ES-I3 (cell line): Measurements from ENCODE around the gene BDH1.

Experiments used
- H3K36me3 ChIP-seq: 2 replicates; pipeline ENCODE4 v1.6.1; 2013; ENCODE audit warnings: mild to moderate bottlenecking, low read length, control low read depth, moderate library complexity; ENCODE audit not compliant: insufficient read depth
- H3K4me1 ChIP-seq: 2 replicates; pipeline ENCODE4 v1.6.1; 2013; ENCODE audit warnings: mild to moderate bottlenecking, control low read depth, low read length; ENCODE audit not compliant: insufficient read depth
- H3K9ac ChIP-seq: 2 replicates; pipeline ENCODE4 v1.6.1; 2013; ENCODE audit warnings: low read depth, mild to moderate bottlenecking, low read length, moderate library complexity
- H3K9me3 ChIP-seq: 2 replicates; pipeline ENCODE4 v1.6.1; 2013; ENCODE audit warnings: mild to moderate bottlenecking, low read length, moderate library complexity; ENCODE audit not compliant: control insufficient read depth, insufficient read depth

BDH1 gene

GRCh38 chr3:197513953-197514785 lies 41.6 kb downstream of the BDH1 start:
- H3K9ac ChIP-seq: no peak overlapping the region
- H3K36me3 ChIP-seq: no peaks in the 10 kb centered on the region
- H3K9me3 ChIP-seq: no peaks in the 10 kb centered on the region
- H3K4me1 ChIP-seq: peaks cover 10% of the 10 kb centered on the region; the same call in 1 of the 2 replicates

- no peaks in the 10 kb centered on the region for H3K9me3 ChIP-seq
- no peaks in the 10 kb centered on the region for H3K36me3 ChIP-seq
- peaks cover 10% of the 10 kb centered on the region; the same call in 1 of the 2 replicates for H3K4me1 ChIP-seq
- H3K9ac ChIP-seq: no peak overlapping the region
Measured at GRCh38 chr3:197512691-197513571, 42.8 kb downstream of the BDH1 start.

GRCh38 chr3:197511853-197512635 lies 43.7 kb downstream of the BDH1 start:
- H3K9me3 ChIP-seq: no peaks in the 10 kb centered on the region
- H3K36me3 ChIP-seq: no peaks in the 10 kb centered on the region
- peaks cover 10% of the 10 kb centered on the region; the same call in 1 of the 2 replicates for H3K4me1 ChIP-seq
- H3K9ac ChIP-seq: no peak overlapping the region

- Histone ChIP-seq H3K9me3 (no peaks in the 10 kb centered on the region), H3K4me1 (peaks cover 2% of the 10 kb centered on the region; the same call in 1 of the 2 replicates), H3K9ac (no peak overlapping the region), H3K36me3 (no peaks in the 10 kb centered on the region)
Measured at GRCh38 chr3:197511130-197511529, 44.6 kb downstream of the BDH1 start.

GRCh38 chr3:197510642-197511018 lies 45.1 kb downstream of the BDH1 start:
- H3K9ac ChIP-seq: no peak overlapping the region
- no peaks in the 10 kb centered on the region for H3K9me3 ChIP-seq
- no peaks in the 10 kb centered on the region for H3K36me3 ChIP-seq
- H3K4me1 ChIP-seq: no peaks in the 10 kb centered on the region; the same call in 1 of the 2 replicates

GRCh38 chr3:197508924-197509775 lies 46.6 kb downstream of the BDH1 start:
- no peaks in the 10 kb centered on the region for H3K36me3 ChIP-seq

GRCh38 chr3:197508461-197508860 lies 47.3 kb downstream of the BDH1 start:
- Histone ChIP-seq H3K9ac (no peak overlapping the region), H3K9me3 (no peaks in the 10 kb centered on the region), H3K36me3 (no peaks in the 10 kb centered on the region), H3K4me1 (no peaks in the 10 kb centered on the region; the same call in 1 of the 2 replicates)

More at GRCh38 chr3:197508924-197509775, 46.6 kb downstream of the BDH1 start:
- Histone ChIP-seq H3K9me3 (no peaks in the 10 kb centered on the region), H3K9ac (no peak overlapping the region), H3K4me1 (no peaks in the 10 kb centered on the region; the same call in 1 of the 2 replicates)

- Histone ChIP-seq H3K9me3 (no peaks in the 10 kb centered on the region), H3K9ac (no peak overlapping the region), H3K36me3 (no peaks in the 10 kb centered on the region), H3K4me1 (no peaks in the 10 kb centered on the region; the same call in 1 of the 2 replicates)
Measured at GRCh38 chr3:197508051-197508451, 47.7 kb downstream of the BDH1 start.

GRCh38 chr3:197507541-197507940 lies 48.2 kb downstream of the BDH1 start:
- Histone ChIP-seq H3K9ac (no peak overlapping the region), H3K9me3 (no peaks in the 10 kb centered on the region), H3K36me3 (no peaks in the 10 kb centered on the region), H3K4me1 (no peaks in the 10 kb centered on the region; the same call in 1 of the 2 replicates)

GRCh38 chr3:197507081-197507480 lies 48.7 kb downstream of the BDH1 start:
- Histone ChIP-seq H3K36me3 (no peaks in the 10 kb centered on the region), H3K4me1 (no peaks in the 10 kb centered on the region), H3K9me3 (no peaks in the 10 kb centered on the region), H3K9ac (no peak overlapping the region)

- Histone ChIP-seq H3K36me3 (no peaks in the 10 kb centered on the region), H3K9me3 (no peaks in the 10 kb centered on the region), H3K4me1 (no peaks in the 10 kb centered on the region), H3K9ac (no peak overlapping the region)
Measured at GRCh38 chr3:197505796-197506548, 49.8 kb downstream of the BDH1 start.

- Histone ChIP-seq H3K9me3 (no peaks in the 10 kb centered on the region), H3K9ac (no peak overlapping the region), H3K4me1 (no peaks in the 10 kb centered on the region), H3K36me3 (no peaks in the 10 kb centered on the region)
Measured at GRCh38 chr3:197504641-197505121, 51.1 kb downstream of the BDH1 start.

- no peaks in the 10 kb centered on the region for H3K4me1 ChIP-seq
- H3K9me3 ChIP-seq: no peaks in the 10 kb centered on the region
- H3K9ac ChIP-seq: no peak overlapping the region
Measured at GRCh38 chr3:197504229-197504628, 51.5 kb downstream of the BDH1 start.

More at GRCh38 chr3:197504229-197504628, 51.5 kb downstream of the BDH1 start:
- H3K36me3 ChIP-seq: no peaks in the 10 kb centered on the region
